ENCODE measurements around the gene PON2.

- TF ChIP-seq, protein P1, sequence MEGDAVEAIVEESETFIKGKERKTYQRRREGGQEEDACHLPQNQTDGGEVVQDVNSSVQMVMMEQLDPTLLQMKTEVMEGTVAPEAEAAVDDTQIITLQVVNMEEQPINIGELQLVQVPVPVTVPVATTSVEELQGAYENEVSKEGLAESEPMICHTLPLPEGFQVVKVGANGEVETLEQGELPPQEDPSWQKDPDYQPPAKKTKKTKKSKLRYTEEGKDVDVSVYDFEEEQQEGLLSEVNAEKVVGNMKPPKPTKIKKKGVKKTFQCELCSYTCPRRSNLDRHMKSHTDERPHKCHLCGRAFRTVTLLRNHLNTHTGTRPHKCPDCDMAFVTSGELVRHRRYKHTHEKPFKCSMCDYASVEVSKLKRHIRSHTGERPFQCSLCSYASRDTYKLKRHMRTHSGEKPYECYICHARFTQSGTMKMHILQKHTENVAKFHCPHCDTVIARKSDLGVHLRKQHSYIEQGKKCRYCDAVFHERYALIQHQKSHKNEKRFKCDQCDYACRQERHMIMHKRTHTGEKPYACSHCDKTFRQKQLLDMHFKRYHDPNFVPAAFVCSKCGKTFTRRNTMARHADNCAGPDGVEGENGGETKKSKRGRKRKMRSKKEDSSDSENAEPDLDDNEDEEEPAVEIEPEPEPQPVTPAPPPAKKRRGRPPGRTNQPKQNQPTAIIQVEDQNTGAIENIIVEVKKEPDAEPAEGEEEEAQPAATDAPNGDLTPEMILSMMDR (IDR thresholded peaks at IDR 0.05): no peak
- TF ChIP-seq POLR2A (IDR thresholded peaks at IDR 0.05): no peak
- TF ChIP-seq POLR2AphosphoS5 (IDR thresholded peaks at IDR 0.05): no peak
- no peak for TF ChIP-seq EP300 (IDR thresholded peaks at IDR 0.05; ENCODE audit: low read depth)
These were observed 38.6 kb upstream of the PON2 start for GRCh38 chr7:95473276-95473985.

Measured in transverse colon (tissue), 4 donors.